Measurements from ENCODE around the gene TOLLIP.
"Not testable (repeated sequence)": the region's sequence is repeated elsewhere in the genome, so short reads cannot be mapped to it uniquely, and the experiment has no call there.

GRCh38 chr11:1246301-1246700 lies 63.1 kb downstream of the TOLLIP start:
- TF ChIP-seq CTCF, POLR2A (IDR thresholded peaks at IDR 0.05): not testable (repeated sequence)
